Activated CD4-positive, alpha-beta T cell treated with anti-CD3 and anti-CD28 coated beads, Interleukin-2, amount 50 U/mL, for 4 hours (primary cell): Measurements from ENCODE around the gene TMEFF2.

ENCODE experiments used
- DNase-seq, 2 experiments: peaks; one replicate each; pipeline ENCODE4 v3.0.0-alpha.2; 2020

The TMEFF2 gene

GRCh38 chr2:191954451-191954850, 240.3 kb downstream of the TMEFF2 start:
- no peak for DNase-seq

DNA sequence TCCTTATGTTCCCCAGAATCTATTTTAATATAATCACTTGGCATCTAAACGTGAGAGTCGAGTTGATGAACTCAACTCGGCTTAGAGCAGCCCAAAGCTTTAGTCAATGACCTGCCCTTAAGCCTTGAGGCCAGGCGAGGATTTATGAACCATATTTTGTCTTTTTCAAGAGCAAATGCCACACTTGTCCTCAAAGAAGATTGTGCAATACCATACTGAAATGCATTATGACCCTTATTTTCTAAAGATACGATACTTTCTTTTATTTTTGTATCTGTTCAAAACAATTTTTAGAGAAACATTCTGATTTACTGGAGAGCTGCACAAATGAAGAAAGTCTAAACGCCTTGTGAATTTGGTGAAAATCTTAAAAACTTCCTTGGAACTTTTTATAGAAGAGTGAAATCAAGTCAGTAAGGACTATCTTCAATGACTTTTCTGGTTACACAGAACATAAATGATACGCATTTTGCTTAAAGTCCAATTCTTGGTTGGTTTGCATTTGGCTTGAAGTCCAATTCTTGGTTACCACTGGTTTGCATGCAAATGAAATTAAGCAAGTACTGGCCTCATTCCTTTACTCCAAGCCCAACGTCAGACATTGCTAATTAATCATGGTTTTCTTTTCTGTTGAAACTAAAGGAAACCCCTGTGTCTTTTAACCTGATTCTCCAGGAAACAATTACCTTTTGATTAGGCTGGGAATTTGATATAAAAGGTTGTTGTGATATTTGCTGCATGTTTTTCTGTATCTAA, 242.0 kb downstream of the TMEFF2 start:
- DNase-seq, result no peak

DNA sequence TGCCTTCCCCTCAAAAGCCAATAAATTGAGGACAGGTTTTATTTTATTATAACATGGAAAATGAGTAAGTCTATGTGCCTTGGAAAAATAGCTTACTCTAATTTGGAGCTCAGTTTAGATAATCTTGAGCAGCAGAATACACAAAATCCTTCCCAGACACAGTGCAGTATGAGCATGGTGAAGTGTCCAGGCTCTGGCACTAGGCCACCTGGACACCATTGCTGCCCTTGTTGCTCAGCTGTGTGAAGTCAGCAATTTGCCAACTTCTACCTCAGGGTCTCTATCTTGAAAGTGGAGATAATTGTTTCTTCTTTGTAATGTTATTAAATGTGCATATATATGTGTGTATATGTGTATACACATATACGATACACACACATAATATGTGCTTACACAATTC, 242.9 kb downstream of the TMEFF2 start:
- DNase-seq, result no peak

DNA sequence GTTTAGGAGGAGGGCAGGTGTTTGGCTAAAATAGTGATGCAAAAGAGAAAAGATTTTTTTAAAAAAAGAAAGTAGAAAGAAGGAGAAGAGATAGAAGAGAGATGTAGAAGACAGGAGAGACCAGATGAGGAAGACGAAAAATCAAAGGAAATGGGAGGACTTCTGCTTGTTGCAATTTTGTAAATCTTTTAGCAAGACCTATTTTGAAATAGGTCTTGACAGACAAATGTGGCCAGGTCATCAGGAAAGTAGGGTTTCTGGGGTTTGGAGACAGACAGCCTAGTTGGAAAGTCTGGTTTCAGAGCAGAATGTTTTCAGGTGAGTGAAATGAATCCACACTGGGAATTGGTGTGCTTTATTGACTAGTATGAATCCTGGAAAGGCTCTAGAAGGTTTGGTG, 243.4 kb downstream of the TMEFF2 start:
- DNase-seq, result no peak

GRCh38 chr2:191950132-191950874, 244.4 kb downstream of the TMEFF2 start:
- DNase-seq, result no peak

GRCh38 chr2:191947235-191947634, 247.5 kb downstream of the TMEFF2 start:
- DNase-seq, result no peak

DNA sequence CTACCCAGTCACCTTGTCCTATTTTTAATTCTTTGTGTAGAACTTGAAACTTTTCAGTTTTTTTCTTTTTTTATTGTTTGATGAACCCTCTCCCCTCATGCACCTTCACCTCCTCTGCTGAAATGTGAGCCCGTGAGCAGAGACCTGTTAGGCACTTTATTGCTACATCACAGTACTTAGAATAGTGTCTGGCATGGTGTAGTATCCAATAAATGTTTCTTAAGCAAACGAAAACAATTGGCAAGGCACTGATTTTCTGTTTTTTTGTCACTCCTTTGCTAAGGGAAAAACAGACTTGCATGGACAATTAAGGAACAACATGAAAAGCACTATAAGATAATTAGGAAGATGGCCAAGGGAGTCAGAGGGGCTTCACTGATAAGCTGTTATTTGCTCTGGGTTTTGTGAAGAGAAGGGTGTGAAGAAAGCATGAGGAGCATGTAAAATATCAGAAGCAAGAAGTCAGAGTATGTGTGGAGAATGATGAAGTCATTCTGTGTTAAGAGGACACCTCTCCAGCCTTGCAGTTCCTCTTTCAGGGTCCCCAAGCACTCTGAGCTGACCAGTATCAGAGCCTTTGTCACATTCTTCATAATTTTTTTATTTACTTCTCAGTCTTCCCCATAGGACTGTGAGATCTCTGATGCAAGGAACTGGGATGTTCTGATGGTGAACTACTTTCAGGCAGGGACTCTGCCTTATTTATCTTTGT, 248.1 kb downstream of the TMEFF2 start:
- DNase-seq, result no peak

DNA sequence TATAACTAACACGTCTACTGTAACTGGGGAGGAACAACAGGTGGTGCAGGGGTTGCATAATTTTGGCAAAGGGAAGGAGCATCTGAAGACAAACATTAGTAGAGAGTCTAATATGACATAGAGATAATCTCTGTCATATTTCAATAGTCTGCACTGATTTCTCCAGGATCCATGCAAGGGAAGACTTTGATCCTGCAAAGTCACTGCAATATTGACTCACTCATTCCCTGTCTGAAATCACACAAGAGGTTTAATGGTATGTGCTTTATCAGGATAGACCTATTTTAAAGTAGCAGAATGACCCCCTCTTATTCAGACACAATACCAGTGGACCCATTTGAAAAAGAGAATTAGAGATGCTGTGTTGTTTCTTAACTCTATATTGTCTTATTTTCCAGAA, 249.1 kb downstream of the TMEFF2 start:
- no peak for DNase-seq

- DNase-seq, result no peak
These were observed 252.0 kb downstream of the TMEFF2 start for GRCh38 chr2:191942739-191943103.

GRCh38 chr2:191942090-191942738, 252.5 kb downstream of the TMEFF2 start:
- DNase-seq, result no peak

DNA sequence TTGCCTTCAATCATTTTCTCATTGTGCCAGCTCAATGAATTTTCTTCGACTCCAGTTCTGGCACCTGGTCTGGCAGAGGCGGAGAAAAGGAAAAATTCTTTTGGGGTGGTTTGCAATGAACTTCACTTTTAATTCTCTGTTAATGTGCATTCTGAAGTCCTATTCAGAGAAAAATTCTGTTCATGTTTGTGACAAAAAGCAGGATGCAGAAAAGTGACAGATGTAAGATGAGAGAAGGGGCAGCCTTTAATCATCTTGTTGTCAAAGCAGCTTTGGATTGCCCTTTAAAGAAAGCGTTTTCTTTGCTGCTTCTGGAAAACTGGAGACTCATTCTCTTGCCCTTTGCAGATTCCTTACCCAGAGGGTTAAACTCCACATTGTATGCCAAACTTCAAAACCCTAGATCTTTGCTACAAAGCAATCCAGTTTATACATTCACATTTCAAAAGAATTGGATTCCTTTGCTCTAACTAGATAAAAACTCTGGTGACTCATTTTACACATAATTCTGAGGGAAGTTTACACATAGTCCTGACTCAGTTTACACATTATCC, 253.3 kb downstream of the TMEFF2 start:
- no peak for DNase-seq

DNA sequence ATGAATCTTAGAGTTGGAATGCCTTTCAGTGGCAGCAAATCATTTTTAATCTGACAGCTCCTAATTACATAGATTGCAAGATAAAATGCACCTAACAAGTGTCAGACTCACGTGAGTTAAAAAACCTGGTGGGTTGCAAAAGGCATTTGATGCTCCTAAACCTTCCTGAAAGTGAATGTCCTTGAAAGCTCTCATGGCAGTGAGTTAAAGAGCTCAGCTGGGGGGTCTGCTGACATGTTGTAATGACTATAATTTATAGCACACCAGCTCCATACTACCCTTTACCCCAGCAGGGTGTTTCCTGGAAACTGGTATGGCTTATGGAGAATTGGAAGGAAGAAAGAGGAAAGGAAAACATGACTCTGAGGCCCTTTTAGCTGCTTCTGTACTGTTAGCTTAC, 256.0 kb downstream of the TMEFF2 start:
- no peak for DNase-seq

GRCh38 chr2:191936882-191937405, 257.8 kb downstream of the TMEFF2 start:
- DNase-seq, result no peak

DNA sequence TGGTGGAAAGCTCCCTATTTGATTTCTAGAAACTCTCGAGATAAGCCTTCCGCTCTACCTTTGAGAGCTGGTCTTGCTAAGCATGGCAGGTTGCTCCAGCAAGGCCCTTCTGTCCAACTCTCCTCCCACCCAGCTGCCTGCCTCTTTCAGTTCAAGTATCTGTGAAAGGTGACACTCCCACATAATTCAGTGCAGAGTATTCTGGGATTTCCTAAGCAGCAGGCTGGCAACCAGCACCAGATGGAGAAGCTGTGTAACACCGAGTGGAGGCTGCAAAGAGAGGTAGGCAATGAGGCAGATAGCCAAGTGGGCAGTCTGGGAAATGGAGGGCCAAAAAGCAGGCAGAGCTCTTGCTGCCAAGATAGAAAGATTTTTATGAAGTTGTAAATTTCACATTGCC, 259.5 kb downstream of the TMEFF2 start:
- no peak for DNase-seq

- DNase-seq, result no peak
These were observed 261.2 kb downstream of the TMEFF2 start for GRCh38 chr2:191933307-191934105.

DNA sequence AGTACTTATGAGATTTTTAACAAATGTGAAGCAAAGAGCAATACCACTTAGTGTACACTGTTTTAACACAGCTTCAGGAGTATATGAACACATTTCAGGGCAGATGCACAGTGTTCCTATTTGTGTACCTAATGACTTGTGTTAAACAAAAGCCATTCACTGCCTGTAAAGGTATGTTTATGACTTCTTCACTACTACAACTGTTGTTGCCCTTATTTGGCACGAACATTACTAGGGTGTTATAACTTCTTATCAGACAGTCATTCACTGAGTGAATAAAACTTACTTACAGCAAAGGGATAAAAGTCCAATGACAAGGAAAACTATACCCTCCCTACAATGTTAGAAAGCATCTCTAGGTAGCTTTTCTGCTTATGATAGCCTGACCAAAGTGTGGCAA, 262.4 kb downstream of the TMEFF2 start:
- no peak for DNase-seq

- DNase-seq, result no peak
These were observed 263.4 kb downstream of the TMEFF2 start for GRCh38 chr2:191931329-191931728.

DNA sequence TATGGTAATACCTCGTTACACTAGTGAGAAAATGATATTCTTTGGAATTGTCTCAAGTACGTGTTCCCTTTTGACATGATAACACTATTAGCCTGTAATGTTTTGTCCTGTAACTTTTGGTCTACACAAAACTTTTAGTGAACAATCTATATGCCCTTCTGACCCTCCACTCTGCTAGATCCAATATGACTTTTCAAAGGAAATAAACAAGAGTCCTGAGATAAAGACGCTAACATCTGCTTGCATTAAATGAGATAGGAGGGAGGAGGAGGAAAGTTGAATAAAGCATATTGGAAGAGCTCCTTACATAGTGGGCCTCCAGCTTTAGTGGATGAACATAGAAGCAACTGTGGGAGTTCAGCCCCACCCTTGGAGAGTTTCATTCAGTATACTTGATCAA, 264.5 kb downstream of the TMEFF2 start:
- DNase-seq, result no peak

- DNase-seq, result no peak
These were observed 265.4 kb downstream of the TMEFF2 start for GRCh38 chr2:191929288-191929687.

DNA sequence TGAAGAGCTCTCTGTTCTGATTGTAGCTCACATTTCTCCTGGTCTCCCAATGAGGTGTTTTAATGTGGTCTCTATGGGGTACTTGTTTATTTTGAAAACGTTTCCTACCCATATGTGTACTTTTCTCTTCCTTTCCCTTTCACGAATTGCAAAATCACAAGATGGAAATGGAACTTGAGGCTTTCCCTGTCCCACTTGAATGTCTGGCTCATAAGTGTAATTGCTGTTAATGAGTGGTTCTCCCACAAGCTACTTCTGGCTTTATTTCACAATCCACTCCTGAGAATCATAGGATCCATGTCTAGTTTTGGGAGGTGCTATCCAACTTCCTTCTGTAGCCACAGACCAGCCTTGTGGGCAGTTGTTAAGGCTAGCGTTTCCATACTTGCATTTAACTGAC, 266.7 kb downstream of the TMEFF2 start:
- DNase-seq, result no peak

DNA sequence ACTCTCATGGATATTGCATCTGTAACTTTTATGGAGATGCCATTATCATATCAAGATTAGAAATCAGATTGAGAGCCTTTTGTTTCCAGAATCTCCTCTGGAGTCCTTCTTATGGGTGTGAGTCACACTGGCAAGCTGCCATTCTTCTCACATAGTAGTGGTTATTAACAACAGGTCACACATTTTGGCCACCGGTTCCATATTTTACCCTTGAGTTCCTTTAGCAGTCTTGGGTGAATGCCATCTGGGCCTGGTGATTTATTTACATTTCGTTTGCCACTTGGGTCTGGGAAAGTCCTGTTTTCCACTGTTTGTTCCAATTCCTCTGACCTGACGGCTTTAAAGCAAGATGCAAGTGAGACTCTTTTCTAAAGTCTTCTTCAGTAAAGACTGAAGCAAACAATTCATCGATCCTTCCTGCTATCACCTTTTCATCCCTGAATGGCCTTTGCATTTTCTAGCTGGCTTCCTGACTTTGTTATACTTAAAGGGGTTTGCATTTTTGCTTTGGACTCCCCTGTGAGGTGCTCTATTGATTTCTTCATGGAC, 267.3 kb downstream of the TMEFF2 start:
- DNase-seq, result no peak

DNA sequence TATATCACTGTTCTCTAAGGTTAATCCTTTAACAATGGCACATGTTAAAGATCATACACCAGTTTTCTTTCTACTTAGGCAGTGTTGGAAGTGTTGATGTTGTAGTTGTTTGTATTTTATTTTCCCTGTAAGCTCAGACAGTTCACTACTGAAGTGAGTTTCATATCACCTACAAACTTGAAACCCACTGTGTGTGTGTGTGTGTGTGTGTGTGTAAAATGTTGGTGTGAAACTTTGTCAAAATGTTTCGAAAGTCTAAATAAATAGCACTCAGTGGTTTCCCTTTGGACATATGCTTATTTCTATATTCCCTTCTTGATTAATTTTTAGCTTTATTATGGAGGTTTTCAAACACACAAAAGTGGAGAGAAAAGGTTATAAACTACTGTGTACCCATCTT, 268.1 kb downstream of the TMEFF2 start:
- DNase-seq, result no peak
